Lower leg skin (tissue), 4 donors: ENCODE measurements around the gene OR1F1. TPM values are rescaled to one million over a fixed set of nuclear protein-coding genes. Genes with fewer than 3 reads are reported as not detected.

Source experiments
- DNase-seq, 2 donors: peaks; one replicate each; pipeline ENCODE4 v3.0.0-alpha.2; 2019; ENCODE audit warnings: low spot score in 2 of 2
- H3K4me3 ChIP-seq: fragments of 200-600 bp; sonication (generic); 2 replicates; pipeline ENCODE4 v1.5.1; 2017; ENCODE audit warnings: mild to moderate bottlenecking, low read depth; ENCODE audit not compliant: poor library complexity, severe bottlenecking
- CTCF ChIP-seq, 3 donors: fragments of 450-650 bp; IDR thresholded peaks; one replicate each; pipeline ENCODE4 v1.5.1; 2016; ENCODE audit warnings: antibody characterized with exemption in 3 of 3, mild to moderate bottlenecking in 3 of 3, moderate library complexity in 2 of 3
- POLR2A ChIP-seq, 2 donors: fragments of 450-650 bp; IDR thresholded peaks; one replicate each; pipeline ENCODE4 v1.6.1; 2016 to 2017; ENCODE audit warnings: antibody characterized with exemption in 2 of 2, mild to moderate bottlenecking in 1 of 2, moderate library complexity in 1 of 2
- WGBS, 2 donors: methylation state at CpG; one replicate each; pipeline ENCODE4 v1.1.5; 2018; 5-methylcytosine and 5-hydroxymethylcytosine counted together
- intact Hi-C: fragments of 100-400 bp; cut with DNase I; formaldehyde crosslinking; loops from one replicate; pipeline ENCODE4 v1.15.0; 2023; ENCODE audit warnings: low total_unique reads
- total RNA-seq, 4 donors: library from RNA; depleted of rRNA; stranded (reverse); fragments of >200 nt; gene quantifications; one replicate each; pipeline ENCODE4 v1.1.0, GENCODE V29; 2016

OR1F1 gene
- total RNA-seq, 4 donors from 2014 or later = not detected

GRCh38 chr16:3141781-3142311 lies 46.2 kb upstream of the OR1F1 start:
- no peak overlapping the region for H3K4me3 ChIP-seq
- intact Hi-C loops = no loop called here
- WGBS, 2 donors = 97 to 99% methylated on average over 21 to 23 of the region's 23 CpGs
- DNase-seq = no peak
- no peak for TF ChIP-seq POLR2A (IDR thresholded peaks at IDR 0.05)
- TF ChIP-seq CTCF (IDR thresholded peaks at IDR 0.05) = no peak

- intact Hi-C loops = no loop called here
- TF ChIP-seq CTCF (IDR thresholded peaks at IDR 0.05) (no peak), POLR2A (IDR thresholded peaks at IDR 0.05) (no peak)
- 97% methylated on average over 22 of the region's 22 CpGs for WGBS, 2 donors
- no peak for DNase-seq
- H3K4me3 ChIP-seq = no peak overlapping the region
Measured at GRCh38 chr16:3142327-3142726, 45.7 kb upstream of the OR1F1 start.

GRCh38 chr16:3142770-3143169 lies 45.2 kb upstream of the OR1F1 start:
- intact Hi-C loops = no loop called here
- no peak for DNase-seq
- TF ChIP-seq POLR2A (IDR thresholded peaks at IDR 0.05) (no peak), CTCF (IDR thresholded peaks at IDR 0.05) (no peak)
- 88 to 94% methylated on average over 8 to 13 of the region's 13 CpGs for WGBS, 2 donors
- H3K4me3 ChIP-seq = no peak overlapping the region

- TF ChIP-seq POLR2A (IDR thresholded peaks at IDR 0.05) (no peak), CTCF (IDR thresholded peaks at IDR 0.05) (no peak)
- WGBS, 2 donors = 75 to 86% methylated on average over 11 of the region's 11 CpGs
- no peak for DNase-seq
- intact Hi-C loops = no loop called here
- no peak overlapping the region for H3K4me3 ChIP-seq
Measured at GRCh38 chr16:3143189-3143588, 44.8 kb upstream of the OR1F1 start.

- 65 to 67% methylated on average over 22 of the region's 23 CpGs for WGBS, 2 donors
- TF ChIP-seq POLR2A (IDR thresholded peaks at IDR 0.05) (no peak), CTCF (IDR thresholded peaks at IDR 0.05) (no peak)
- DNase-seq = no peak
- intact Hi-C loops = no loop called here
- H3K4me3 ChIP-seq = no peak overlapping the region
Measured at GRCh38 chr16:3143598-3144320, 44.2 kb upstream of the OR1F1 start.
